Caco-2 (cell line): ENCODE data around the gene TBCCD1. TPM values are rescaled to one million over a fixed set of nuclear protein-coding genes. Genes with fewer than 3 reads are reported as not detected.

ENCODE experiments used
- BruUV-seq: library from RNA; stranded (reverse); fragments of 400-500 nt; replicated peaks from 2 replicates; lab custom pipeline; 2021; lab: Mats Ljungman, UMichigan
- CTCF ChIA-PET: fragments of 300-600 bp; sonication (Branson Sonifier 250); formaldehyde crosslinking; loops from one replicate; lab custom pipeline; 2022; ENCODE audit warnings: antibody characterized with exemption; lab: Charles Lee
- POLR2A ChIA-PET: fragments of 300-600 bp; sonication (Branson Sonifier 250); formaldehyde crosslinking; loops from one replicate; lab custom pipeline; 2022; ENCODE audit warnings: antibody characterized with exemption; lab: Charles Lee
- DNase-seq, 2 experiments: peaks; one replicate each; pipeline versions ENCODE4 v3.0.0 to v3.0.0-alpha.2; 2020 to 2022
- H3K27me3 ChIP-seq: replicated peaks from 2 replicates; pipeline ENCODE4 v1.6.0; 2011; ENCODE audit warnings: low read length; ENCODE audit not compliant: control insufficient read depth, insufficient read depth
- H3K36me3 ChIP-seq: 2 replicates; pipeline ENCODE4 v1.5.1; 2011; ENCODE audit warnings: low read length; ENCODE audit not compliant: control insufficient read depth, insufficient read depth
- H3K4me1 ChIP-seq: fragments of 250-450 bp; sonication (Bioruptor Pico); 2 replicates; pipeline ENCODE4 v1.5.1; 2020; ENCODE audit warnings: mild to moderate bottlenecking
- H3K4me3 ChIP-seq: 2 replicates; pipeline ENCODE4 v1.5.1; 2011; ENCODE audit warnings: low read depth, mild to moderate bottlenecking, control low read depth, low read length
- H3K9me3 ChIP-seq: fragments of 250-450 bp; sonication (Bioruptor Pico); 2 replicates; pipeline ENCODE4 v1.5.1; 2020; ENCODE audit warnings: mild to moderate bottlenecking, moderate library complexity
- H3K27ac Mint-ChIP-seq: one replicate; pipeline ENCODE4 v1.8.0; 2022; ENCODE audit warnings: mixed read lengths; ENCODE audit not compliant: unreplicated experiment
- H3K27me3 Mint-ChIP-seq: one replicate; pipeline ENCODE4 v1.8.0; 2022; ENCODE audit warnings: mixed read lengths; ENCODE audit not compliant: insufficient read depth, unreplicated experiment
- H3K36me3 Mint-ChIP-seq: one replicate; pipeline ENCODE4 v1.8.0; 2022; ENCODE audit warnings: mild to moderate bottlenecking, mixed read lengths; ENCODE audit not compliant: insufficient read depth, unreplicated experiment
- H3K4me1 Mint-ChIP-seq: one replicate; pipeline ENCODE4 v1.8.0; 2022; ENCODE audit warnings: low read depth, mixed read lengths; ENCODE audit not compliant: unreplicated experiment
- H3K4me3 Mint-ChIP-seq: one replicate; pipeline ENCODE4 v1.8.0; 2022; ENCODE audit warnings: mild to moderate bottlenecking, moderate library complexity, mixed read lengths; ENCODE audit not compliant: unreplicated experiment
- H3K9me3 Mint-ChIP-seq: one replicate; pipeline ENCODE4 v1.8.0; 2022; ENCODE audit warnings: mixed read lengths; ENCODE audit not compliant: unreplicated experiment
- intact Hi-C: fragments of 100-400 bp; cut with micrococcal nuclease; formaldehyde crosslinking; loops from one replicate; pipeline ENCODE4 v1.10.0; 2022; ENCODE audit not compliant: unreplicated experiment
- total RNA-seq: library from RNA; stranded (reverse); gene quantifications from 2 replicates; pipeline ENCODE4 v1.2.3, GENCODE V29; 2022
- TF ChIP-seq, protein P1 (sequence below), 2 experiments: fragments of 200-600 bp in 1 of 2; IDR thresholded peaks; 1 replicate in 1 of 2; 2 replicates in 1 of 2; pipeline versions ENCODE4 v1.5.1 to v1.8.0; 2011 to 2022; ENCODE audit warnings: antibody characterized with exemption in 1 of 2, control low read depth in 1 of 2, inconsistent platforms in 1 of 2, low read depth in 1 of 2, low read length in 1 of 2, mild to moderate bottlenecking in 1 of 2, moderate library complexity in 1 of 2; ENCODE audit not compliant: insufficient read depth in 1 of 2, severe bottlenecking in 1 of 2, unreplicated experiment in 1 of 2

Gene TBCCD1
- total RNA-seq, 1 experiment from 2014 or later: 14.7 TPM

DNA sequence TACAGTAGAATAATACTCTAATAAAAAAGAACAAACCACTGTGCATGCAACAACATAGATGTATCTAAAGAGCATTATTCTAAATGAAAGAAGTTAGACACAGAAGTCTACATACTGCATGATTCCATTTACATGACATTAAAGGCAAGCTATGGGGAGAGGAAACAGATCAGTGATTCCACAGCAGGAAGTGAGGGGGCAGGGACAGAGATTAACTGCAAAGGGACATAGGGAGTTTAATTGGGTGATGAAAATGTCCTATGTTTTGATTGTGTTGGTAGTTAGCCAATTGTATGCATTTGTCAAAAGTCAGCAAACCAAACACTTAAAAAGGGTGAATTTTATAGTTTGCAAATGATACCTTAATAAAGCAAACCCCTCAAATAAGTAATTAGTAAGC is 36.7 kb downstream of the TBCCD1 start:
- no peak overlapping the region for H3K4me3 Mint-ChIP-seq
- H3K9me3 Mint-ChIP-seq: peaks cover 11% of the 10 kb centered on the region
- intact Hi-C loops: no loop called here
- no peak overlapping the region for H3K4me3 ChIP-seq
- TF ChIP-seq, protein P1, sequence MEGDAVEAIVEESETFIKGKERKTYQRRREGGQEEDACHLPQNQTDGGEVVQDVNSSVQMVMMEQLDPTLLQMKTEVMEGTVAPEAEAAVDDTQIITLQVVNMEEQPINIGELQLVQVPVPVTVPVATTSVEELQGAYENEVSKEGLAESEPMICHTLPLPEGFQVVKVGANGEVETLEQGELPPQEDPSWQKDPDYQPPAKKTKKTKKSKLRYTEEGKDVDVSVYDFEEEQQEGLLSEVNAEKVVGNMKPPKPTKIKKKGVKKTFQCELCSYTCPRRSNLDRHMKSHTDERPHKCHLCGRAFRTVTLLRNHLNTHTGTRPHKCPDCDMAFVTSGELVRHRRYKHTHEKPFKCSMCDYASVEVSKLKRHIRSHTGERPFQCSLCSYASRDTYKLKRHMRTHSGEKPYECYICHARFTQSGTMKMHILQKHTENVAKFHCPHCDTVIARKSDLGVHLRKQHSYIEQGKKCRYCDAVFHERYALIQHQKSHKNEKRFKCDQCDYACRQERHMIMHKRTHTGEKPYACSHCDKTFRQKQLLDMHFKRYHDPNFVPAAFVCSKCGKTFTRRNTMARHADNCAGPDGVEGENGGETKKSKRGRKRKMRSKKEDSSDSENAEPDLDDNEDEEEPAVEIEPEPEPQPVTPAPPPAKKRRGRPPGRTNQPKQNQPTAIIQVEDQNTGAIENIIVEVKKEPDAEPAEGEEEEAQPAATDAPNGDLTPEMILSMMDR (IDR thresholded peaks at IDR 0.05; ENCODE audit: insufficient read depth in 1 of 2, low read depth in 1 of 2, low read length in 1 of 2, severe bottlenecking in 1 of 2, unreplicated experiment in 1 of 2): no peak
- no peaks in the 10 kb centered on the region for H3K27me3 Mint-ChIP-seq
- H3K36me3 ChIP-seq: no peaks in the 10 kb centered on the region
- CTCF ChIA-PET: interaction anchor here (0.9 kb wide), 1 partner anchor 91 kb away, joined by 5 read pairs; no protein-coding TSS in a partner anchor
- DNase-seq: no peak
- peaks cover 5% of the 10 kb centered on the region for H3K36me3 Mint-ChIP-seq
- peaks cover 4% of the 10 kb centered on the region for H3K4me1 Mint-ChIP-seq
- peaks cover 5% of the 10 kb centered on the region; the same call in 1 of the 2 replicates for H3K4me1 ChIP-seq
- no peaks in the 10 kb centered on the region for H3K27me3 ChIP-seq
- H3K27ac Mint-ChIP-seq: no peak overlapping the region
- BruUV-seq: no TSS peak
- no peaks in the 10 kb centered on the region for H3K9me3 ChIP-seq
- POLR2A ChIA-PET: no interaction called here

DNA sequence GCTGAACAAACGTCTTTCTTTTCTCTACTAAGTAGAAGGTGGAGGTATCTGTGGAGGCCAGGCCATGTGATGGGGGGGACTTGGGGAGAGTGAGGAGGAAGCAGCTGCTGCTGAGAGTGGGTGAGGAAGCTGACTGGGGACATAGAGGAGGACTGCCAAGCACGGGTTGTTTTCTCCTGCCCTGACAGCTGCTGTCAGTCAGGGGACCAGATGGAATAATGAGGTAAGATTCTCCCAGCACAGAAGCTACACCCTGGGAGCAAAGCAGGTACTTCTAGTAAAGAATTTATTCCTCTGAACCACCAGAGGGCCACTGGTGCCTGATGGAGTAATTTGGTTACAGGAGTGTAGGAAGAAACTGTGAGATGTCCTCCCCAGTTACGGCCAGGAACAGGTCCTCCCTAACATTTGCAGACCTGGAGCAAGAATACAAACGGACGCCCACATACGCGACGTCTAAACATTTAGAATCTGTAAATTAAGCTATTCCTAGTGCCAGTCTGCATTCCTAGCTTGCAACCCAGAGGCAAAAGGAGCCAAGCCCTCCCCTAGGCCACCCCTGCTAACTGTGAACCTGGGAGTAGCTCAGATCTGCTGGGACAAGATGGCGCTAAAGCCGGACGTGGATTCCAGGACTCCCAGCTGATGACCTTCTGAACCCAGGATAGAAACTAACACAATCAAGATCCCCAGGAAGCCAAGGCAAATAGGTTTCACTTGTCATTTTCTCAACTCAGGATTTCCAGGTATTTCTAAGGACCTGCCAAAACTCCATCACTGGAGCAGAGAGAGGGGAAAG is 37.7 kb downstream of the TBCCD1 start:
- Histone ChIP-seq H3K36me3 (no peaks in the 10 kb centered on the region), H3K27me3 (no peaks in the 10 kb centered on the region), H3K4me3 (no peak overlapping the region), H3K4me1 (peaks cover 6% of the 10 kb centered on the region; the same call in 1 of the 2 replicates), H3K9me3 (no peaks in the 10 kb centered on the region)
- Mint-ChIP-seq H3K27me3 (no peaks in the 10 kb centered on the region), H3K27ac (no peak overlapping the region), H3K4me3 (no peak overlapping the region), H3K36me3 (peaks cover 5% of the 10 kb centered on the region), H3K4me1 (peaks cover 7% of the 10 kb centered on the region), H3K9me3 (peaks cover 11% of the 10 kb centered on the region)
- intact Hi-C loops: no loop called here
- no TSS peak for BruUV-seq
- POLR2A ChIA-PET: no interaction called here
- DNase-seq: no peak
- TF ChIP-seq, protein P1 (IDR thresholded peaks at IDR 0.05; ENCODE audit: insufficient read depth in 1 of 2, low read depth in 1 of 2, low read length in 1 of 2, severe bottlenecking in 1 of 2, unreplicated experiment in 1 of 2): peak; percentile 16 to 23
- CTCF ChIA-PET: interaction anchor here (0.9 to 1.2 kb wide), 2 partner anchors 11 to 92 kb away, joined by 5 read pairs; no protein-coding TSS in a partner anchor

DNA sequence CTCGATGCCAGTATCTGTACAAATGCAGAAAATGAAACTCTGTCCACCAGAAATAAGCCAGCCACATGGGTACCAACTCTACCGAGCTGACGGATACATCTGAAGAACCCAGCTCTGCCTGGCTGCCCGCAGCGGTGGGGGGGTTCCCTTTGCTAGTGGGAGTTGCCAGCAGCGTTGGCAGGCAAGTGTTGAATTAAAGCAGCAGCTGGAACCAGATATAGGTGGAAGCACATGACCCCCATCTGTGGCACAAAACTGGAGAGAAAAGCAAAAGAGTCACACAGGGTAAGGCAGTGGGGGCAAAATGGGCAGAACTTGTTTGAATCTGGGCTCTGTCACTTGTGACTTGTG is 40.9 kb downstream of the TBCCD1 start:
- peaks cover 10% of the 10 kb centered on the region for H3K4me1 ChIP-seq
- no peak overlapping the region for H3K27ac Mint-ChIP-seq

More for the DNA sequence above, 40.9 kb downstream of the TBCCD1 start:
- H3K9me3 Mint-ChIP-seq: peaks cover 11% of the 10 kb centered on the region
- H3K4me1 Mint-ChIP-seq: peaks cover 16% of the 10 kb centered on the region
- H3K27me3 Mint-ChIP-seq: no peaks in the 10 kb centered on the region
- ChIA-PET POLR2A (no interaction called here), CTCF (no interaction called here)
- H3K36me3 Mint-ChIP-seq: no peaks in the 10 kb centered on the region
- TF ChIP-seq, protein P1 (IDR thresholded peaks at IDR 0.05; ENCODE audit: insufficient read depth in 1 of 2, low read depth in 1 of 2, low read length in 1 of 2, severe bottlenecking in 1 of 2, unreplicated experiment in 1 of 2): no peak
- Histone ChIP-seq H3K9me3 (no peaks in the 10 kb centered on the region), H3K4me3 (no peak overlapping the region), H3K36me3 (no peaks in the 10 kb centered on the region), H3K27me3 (no peaks in the 10 kb centered on the region)
- BruUV-seq: no TSS peak
- intact Hi-C loops: no loop called here
- H3K4me3 Mint-ChIP-seq: no peak overlapping the region
- DNase-seq: no peak
